ENCODE measurements around the gene ATOSA. TPM values are rescaled to one million over a fixed set of nuclear protein-coding genes. Genes with fewer than 3 reads are reported as not detected.

ATOSA gene
- total RNA-seq, 2 experiments from 2014 or later, result 137 TPM

- Mint-ChIP-seq H3K9me3 (no peaks in the 10 kb centered on the region), H3K4me3 (no peak overlapping the region), H3K36me3 (ENCODE audit: low read depth) (peaks cover 90% of the 10 kb centered on the region), H3K4me1 (ENCODE audit: low read depth) (peaks cover 62% of the 10 kb centered on the region), H3K27me3 (no peaks in the 10 kb centered on the region), H3K27ac (no peak overlapping the region)
- Histone ChIP-seq H3K27ac (ENCODE audit: low read depth in 1 of 2, low read length in 2 of 2) (no peak overlapping the region), H3K4me1 (ENCODE audit: insufficient read depth, low read length) (peaks cover 11% of the 10 kb centered on the region), H3K4me3 (ENCODE audit: low read length) (no peak overlapping the region), H3K36me3 (ENCODE audit: insufficient read depth, low read length) (peaks cover 78% of the 10 kb centered on the region), H3K27me3 (ENCODE audit: control insufficient read depth in 1 of 2, insufficient read depth in 2 of 2, low read length in 2 of 2) (no peaks in the 10 kb centered on the region), H3K9me3 (ENCODE audit: control insufficient read depth in 1 of 2, insufficient read depth in 1 of 2, low read length in 2 of 2) (no peaks in the 10 kb centered on the region)
- ATAC-seq (ENCODE audit: poor library complexity), result no peak
- POLR2A ChIA-PET, result no interaction called here
- CTCF ChIA-PET, result interaction anchor here (1.2 kb wide), 1 partner anchor 10 kb away, joined by 3 read pairs; no protein-coding TSS in a partner anchor
- intact Hi-C loops (cut with DNase I, micrococcal nuclease), result loop anchor here (5.0 to 10.0 kb wide), 2 partner anchors 411 to 419 kb away; no protein-coding TSS in a partner anchor
- TF ChIP-seq CTCF (IDR thresholded peaks at IDR 0.05), result no peak
- no peak for DNase-seq
These were observed 5.9 kb downstream of the ATOSA start for GRCh38 chr15:52673312-52673711.

- Histone ChIP-seq H3K4me3 (ENCODE audit: low read length) (no peak overlapping the region), H3K9me3 (ENCODE audit: control insufficient read depth in 1 of 2, insufficient read depth in 1 of 2, low read length in 2 of 2) (no peaks in the 10 kb centered on the region), H3K4me1 (ENCODE audit: insufficient read depth, low read length) (peaks cover 11% of the 10 kb centered on the region), H3K27me3 (ENCODE audit: control insufficient read depth in 1 of 2, insufficient read depth in 2 of 2, low read length in 2 of 2) (no peaks in the 10 kb centered on the region), H3K36me3 (ENCODE audit: insufficient read depth, low read length) (peaks cover 85% of the 10 kb centered on the region), H3K27ac (ENCODE audit: low read depth in 1 of 2, low read length in 2 of 2) (no peak overlapping the region)
- Mint-ChIP-seq H3K4me1 (ENCODE audit: low read depth) (peaks cover 60% of the 10 kb centered on the region), H3K9me3 (no peaks in the 10 kb centered on the region), H3K27ac (no peak overlapping the region), H3K4me3 (no peak overlapping the region), H3K36me3 (ENCODE audit: low read depth) (peaks cover 90% of the 10 kb centered on the region), H3K27me3 (no peaks in the 10 kb centered on the region)
- DNase-seq (no peak), ATAC-seq (ENCODE audit: poor library complexity) (no peak)
- ChIA-PET CTCF (no interaction called here), POLR2A (no interaction called here)
- intact Hi-C loops (cut with DNase I, micrococcal nuclease), result loop anchor here (5.0 to 10.0 kb wide), 2 partner anchors 410 to 418 kb away; no protein-coding TSS in a partner anchor
- TF ChIP-seq CTCF (IDR thresholded peaks at IDR 0.05), result no peak
These were observed 6.5 kb downstream of the ATOSA start for GRCh38 chr15:52672661-52673060.

- Histone ChIP-seq H3K9me3 (ENCODE audit: control insufficient read depth in 1 of 2, insufficient read depth in 1 of 2, low read length in 2 of 2) (no peaks in the 10 kb centered on the region), H3K4me1 (ENCODE audit: insufficient read depth, low read length) (peaks cover 4% of the 10 kb centered on the region), H3K27me3 (ENCODE audit: control insufficient read depth in 1 of 2, insufficient read depth in 2 of 2, low read length in 2 of 2) (no peaks in the 10 kb centered on the region), H3K36me3 (ENCODE audit: insufficient read depth, low read length) (peaks cover 90% of the 10 kb centered on the region), H3K4me3 (ENCODE audit: low read length) (no peak overlapping the region), H3K27ac (ENCODE audit: low read depth in 1 of 2, low read length in 2 of 2) (no peak overlapping the region)
- Mint-ChIP-seq H3K36me3 (ENCODE audit: low read depth) (peaks cover 90% of the 10 kb centered on the region), H3K9me3 (no peaks in the 10 kb centered on the region), H3K4me3 (no peak overlapping the region), H3K27me3 (no peaks in the 10 kb centered on the region), H3K4me1 (ENCODE audit: low read depth) (peaks cover 45% of the 10 kb centered on the region), H3K27ac (no peak overlapping the region)
- intact Hi-C loops (cut with DNase I, micrococcal nuclease), result loop anchor here (5.0 to 10.0 kb wide), 2 partner anchors 408 to 415 kb away; no protein-coding TSS in a partner anchor
- no peak for ATAC-seq (ENCODE audit: poor library complexity)
- CTCF ChIA-PET, result no interaction called here
- TF ChIP-seq CTCF (IDR thresholded peaks at IDR 0.05), result no peak
- POLR2A ChIA-PET, result interaction anchor here (1.1 kb wide), 1 partner anchor 10 kb away, joined by 3 read pairs; no protein-coding TSS in a partner anchor
- DNase-seq, result no peak
These were observed 9.1 kb downstream of the ATOSA start for GRCh38 chr15:52670087-52670486.
